ENCODE results near the gene MSH3.
"Not testable (repeated sequence)": the region's sequence is repeated elsewhere in the genome, so short reads cannot be mapped to it uniquely, and the experiment has no call there.

The MSH3 gene

GRCh38 chr5:80781356-80781755, 126.9 kb downstream of the MSH3 start:
- Histone ChIP-seq H3K4me3 (no peak overlapping the region), H3K27ac (no peak overlapping the region)

GRCh38 chr5:80782626-80783025, 128.2 kb downstream of the MSH3 start:
- no peak overlapping the region for H3K27ac ChIP-seq
- no peak overlapping the region for H3K4me3 ChIP-seq

- not testable (repeated sequence) for H3K27ac ChIP-seq, H3K4me3 ChIP-seq
Measured at GRCh38 chr5:80783751-80784150, 129.3 kb downstream of the MSH3 start.

DNA sequence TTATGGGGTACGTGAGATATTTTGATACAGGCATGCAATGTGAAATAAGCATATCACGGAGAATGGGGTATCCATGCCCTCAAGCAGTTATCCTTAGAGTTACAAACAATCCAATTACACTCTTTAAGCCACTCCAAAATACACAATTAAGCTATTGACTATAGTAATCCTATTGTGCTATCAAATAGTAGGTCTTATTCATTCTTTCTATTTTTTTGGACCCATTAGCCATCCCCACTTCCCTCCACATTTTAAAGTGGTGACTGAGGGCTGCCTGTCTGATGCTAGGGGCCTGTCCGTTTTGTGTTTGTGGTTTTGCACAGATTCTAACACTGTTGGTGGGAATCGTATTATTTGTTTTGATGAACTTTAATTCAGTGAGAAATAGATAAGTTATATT, 130.0 kb downstream of the MSH3 start:
- H3K4me3 ChIP-seq = no peak overlapping the region
- H3K27ac ChIP-seq = no peak overlapping the region

DNA sequence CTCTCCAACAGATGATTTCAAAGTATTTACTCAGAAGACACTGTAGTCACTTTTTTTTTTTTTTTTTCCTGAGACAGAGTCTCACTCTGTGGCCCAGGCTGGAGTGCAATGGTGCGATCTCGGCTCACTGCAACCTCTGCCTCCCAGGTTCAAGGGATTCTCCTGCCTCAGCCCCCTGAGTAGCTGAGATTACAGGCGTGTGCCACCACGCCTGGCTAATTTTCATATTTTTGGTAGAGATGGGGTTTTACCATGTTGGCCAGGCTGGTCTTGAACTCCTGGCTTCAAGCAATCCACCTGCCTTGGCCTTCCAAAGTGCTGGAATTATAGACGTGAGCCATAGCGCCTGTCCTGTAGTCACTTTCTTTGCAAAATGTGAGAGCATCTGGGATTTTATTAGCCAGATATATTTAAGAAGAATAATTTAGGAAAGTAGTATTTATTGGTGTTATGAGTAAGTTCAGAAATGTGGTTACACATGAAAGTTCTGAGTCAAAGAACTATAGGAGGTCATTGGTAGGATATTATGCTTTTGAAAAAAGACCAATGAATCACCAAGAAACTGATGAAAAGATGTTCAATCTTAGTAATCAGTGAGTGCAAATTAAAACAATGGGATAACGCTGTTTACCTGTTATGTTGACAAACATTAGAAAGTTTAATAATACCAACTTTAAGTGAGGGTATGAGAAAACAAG, 135.0 kb downstream of the MSH3 start:
- H3K27ac ChIP-seq, H3K4me3 ChIP-seq: not testable (repeated sequence)

- H3K4me3 ChIP-seq = no peak overlapping the region
- no peak overlapping the region for H3K27ac ChIP-seq
Measured at GRCh38 chr5:80790698-80791097, 136.2 kb downstream of the MSH3 start.

GRCh38 chr5:80793354-80793753, 138.9 kb downstream of the MSH3 start:
- no peak overlapping the region for H3K4me3 ChIP-seq
- H3K27ac ChIP-seq = no peak overlapping the region

GRCh38 chr5:80796846-80797245, 142.4 kb downstream of the MSH3 start:
- Histone ChIP-seq H3K4me3 (no peak overlapping the region), H3K27ac (no peak overlapping the region)

DNA sequence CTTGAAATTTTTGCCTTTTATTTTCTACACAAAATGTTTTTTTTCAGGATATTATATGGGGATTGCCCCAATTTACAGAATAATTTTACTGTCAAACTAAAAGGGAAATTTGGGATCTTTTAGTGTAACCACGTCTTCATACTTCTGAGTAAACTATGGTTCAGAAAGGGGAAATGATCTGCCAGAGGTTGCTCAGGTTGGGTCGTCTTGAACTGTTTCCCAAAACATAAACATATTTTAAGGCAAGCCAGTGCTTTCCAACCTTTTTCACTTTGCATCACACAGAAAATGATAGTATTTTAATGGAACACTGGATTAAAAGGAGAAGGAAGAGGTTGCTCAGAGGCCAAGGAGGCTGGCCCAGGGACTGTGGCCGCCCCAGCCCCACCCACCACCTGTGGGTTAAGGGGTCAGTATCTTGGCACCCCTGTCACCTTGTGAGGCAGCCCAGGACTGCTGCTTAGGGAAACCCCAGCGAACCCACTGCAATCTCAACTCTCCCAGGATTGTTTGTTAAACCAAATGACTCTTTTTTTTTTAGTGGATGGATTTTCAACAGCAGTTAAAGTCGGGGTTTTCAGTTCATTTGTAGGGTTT, 143.1 kb downstream of the MSH3 start:
- H3K4me3 ChIP-seq = no peak overlapping the region
- H3K27ac ChIP-seq = no peak overlapping the region

GRCh38 chr5:80798166-80798565, 143.7 kb downstream of the MSH3 start:
- Histone ChIP-seq H3K4me3 (no peak overlapping the region), H3K27ac (no peak overlapping the region)

DNA sequence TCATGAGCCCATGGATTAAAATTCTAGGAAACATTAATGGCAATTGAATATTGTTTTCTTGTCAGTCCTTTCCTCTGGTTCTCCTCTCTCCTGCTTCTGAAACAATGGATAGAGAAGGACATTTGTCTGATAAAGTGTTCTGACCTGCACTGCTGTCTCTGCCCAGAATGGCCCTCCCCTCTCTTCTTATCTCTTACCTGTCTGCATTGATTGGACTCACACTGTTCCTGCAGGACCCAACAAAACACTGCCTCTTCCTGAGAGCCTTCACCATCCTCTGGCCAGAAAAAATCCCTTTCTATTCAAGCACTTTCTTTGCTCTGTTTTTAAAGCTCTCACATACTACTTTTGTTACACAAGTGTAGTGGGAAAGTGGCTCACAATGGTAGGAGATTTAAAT, 144.2 kb downstream of the MSH3 start:
- H3K4me3 ChIP-seq = no peak overlapping the region
- H3K27ac ChIP-seq = no peak overlapping the region

DNA sequence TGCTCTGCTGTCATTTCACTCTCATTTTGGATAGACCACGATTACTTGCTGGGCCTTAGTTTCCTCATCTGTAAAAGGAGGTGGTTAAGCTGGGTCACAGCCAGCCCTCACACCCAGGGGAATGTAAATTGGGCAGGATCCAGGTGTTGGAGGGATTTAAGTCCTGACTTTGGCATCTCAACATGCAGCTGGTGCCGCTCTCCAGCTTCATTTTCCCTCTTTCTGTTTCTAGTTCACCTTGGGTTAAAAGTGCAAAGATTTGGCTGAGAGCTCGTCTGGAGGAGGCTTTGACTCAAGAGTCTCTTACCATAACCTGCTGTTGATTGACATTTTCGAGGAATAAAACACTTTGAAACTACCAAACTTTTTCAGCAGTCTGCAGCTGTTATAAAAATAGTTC, 144.6 kb downstream of the MSH3 start:
- Histone ChIP-seq H3K27ac (no peak overlapping the region), H3K4me3 (no peak overlapping the region)

GRCh38 chr5:80799573-80799972, 145.1 kb downstream of the MSH3 start:
- Histone ChIP-seq H3K27ac (no peak overlapping the region), H3K4me3 (no peak overlapping the region)

GRCh38 chr5:80804332-80804731, 149.9 kb downstream of the MSH3 start:
- Histone ChIP-seq H3K27ac (no peak overlapping the region), H3K4me3 (no peak overlapping the region)

DNA sequence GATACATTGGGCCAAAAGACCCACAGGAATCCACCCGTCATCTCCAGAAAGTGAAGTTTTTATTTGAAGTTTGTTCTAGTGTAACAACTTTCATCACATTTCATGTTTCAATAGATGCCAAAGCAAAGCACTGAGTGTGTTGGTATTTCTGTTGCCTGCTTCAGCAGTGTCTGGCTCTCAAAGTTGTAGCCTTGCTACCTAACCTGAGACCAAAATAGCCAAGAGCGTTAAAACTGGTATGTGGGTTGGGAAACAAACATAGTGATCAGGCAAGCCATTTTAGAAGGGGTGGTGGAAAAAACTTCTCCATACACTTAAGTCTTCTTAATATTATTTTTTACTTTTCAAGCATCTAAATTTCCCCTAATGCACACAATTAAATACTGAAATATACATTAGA, 150.6 kb downstream of the MSH3 start:
- H3K4me3 ChIP-seq = no peak overlapping the region
- H3K27ac ChIP-seq = no peak overlapping the region

DNA sequence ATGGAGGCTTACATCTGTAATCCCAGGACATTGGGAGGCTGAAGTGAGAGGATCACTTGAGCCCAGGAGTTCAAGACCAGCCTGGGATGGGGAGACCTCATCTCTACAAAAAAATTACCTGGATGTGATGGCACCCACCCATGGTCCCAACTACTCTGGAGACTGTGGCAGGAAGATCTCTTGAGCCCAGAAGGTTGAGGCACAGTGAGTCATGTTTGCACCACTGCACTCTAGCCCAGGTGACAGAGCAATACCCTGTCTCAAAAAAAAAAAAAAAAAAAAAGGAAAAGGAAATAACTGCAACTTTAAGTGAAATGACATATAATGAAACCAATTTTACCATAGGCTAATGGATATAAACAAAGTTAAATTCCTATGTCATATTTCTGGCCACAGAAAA, 152.5 kb downstream of the MSH3 start:
- Histone ChIP-seq H3K4me3 (no peak overlapping the region), H3K27ac (no peak overlapping the region)

DNA sequence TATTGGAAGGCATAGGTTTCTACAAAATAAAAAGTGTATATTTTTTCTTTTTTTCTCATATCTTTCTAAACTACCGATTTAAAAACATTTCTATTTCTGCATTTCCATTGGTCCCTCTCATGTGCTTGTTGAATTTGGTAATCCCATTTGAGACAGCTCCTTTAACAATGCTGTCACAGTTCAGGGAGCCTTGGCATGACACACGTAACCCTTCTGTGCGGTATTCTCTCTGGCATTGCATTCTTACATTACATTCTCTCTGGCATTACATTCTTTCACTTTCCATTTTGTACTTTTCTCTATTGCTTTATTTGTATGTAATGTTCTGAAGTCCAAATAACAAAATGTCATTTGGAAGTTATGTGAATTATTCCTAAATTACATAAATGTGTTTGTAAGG, 155.0 kb downstream of the MSH3 start:
- H3K4me3 ChIP-seq = no peak overlapping the region
- no peak overlapping the region for H3K27ac ChIP-seq

GRCh38 chr5:80810425-80810824, 156.0 kb downstream of the MSH3 start:
- H3K4me3 ChIP-seq = no peak overlapping the region
- no peak overlapping the region for H3K27ac ChIP-seq

GRCh38 chr5:80816590-80816989, 162.1 kb downstream of the MSH3 start:
- Histone ChIP-seq H3K4me3 (no peak overlapping the region), H3K27ac (no peak overlapping the region)

DNA sequence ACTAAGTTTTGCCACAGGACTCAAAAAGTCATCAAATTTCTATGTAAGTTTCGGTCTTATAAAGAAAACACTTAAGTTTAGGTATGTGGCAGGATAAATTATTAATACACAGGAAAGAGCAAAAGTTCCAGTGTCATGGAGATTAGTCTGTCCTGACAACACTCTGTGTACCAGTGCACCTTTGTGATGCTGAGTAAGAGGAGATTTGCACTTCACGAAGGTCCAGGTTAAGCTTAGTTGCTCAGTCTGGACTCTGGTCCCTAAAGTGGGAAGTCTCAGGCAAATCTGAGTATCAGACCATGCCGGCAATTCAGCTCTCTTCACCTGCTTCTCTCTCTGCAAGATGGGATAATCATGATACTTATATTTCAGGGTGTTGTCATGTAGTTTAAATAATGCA, 166.2 kb downstream of the MSH3 start:
- Histone ChIP-seq H3K4me3 (no peak overlapping the region), H3K27ac (no peak overlapping the region)

GRCh38 chr5:80822640-80823039, 168.2 kb downstream of the MSH3 start:
- Histone ChIP-seq H3K4me3 (no peak overlapping the region), H3K27ac (no peak overlapping the region)

DNA sequence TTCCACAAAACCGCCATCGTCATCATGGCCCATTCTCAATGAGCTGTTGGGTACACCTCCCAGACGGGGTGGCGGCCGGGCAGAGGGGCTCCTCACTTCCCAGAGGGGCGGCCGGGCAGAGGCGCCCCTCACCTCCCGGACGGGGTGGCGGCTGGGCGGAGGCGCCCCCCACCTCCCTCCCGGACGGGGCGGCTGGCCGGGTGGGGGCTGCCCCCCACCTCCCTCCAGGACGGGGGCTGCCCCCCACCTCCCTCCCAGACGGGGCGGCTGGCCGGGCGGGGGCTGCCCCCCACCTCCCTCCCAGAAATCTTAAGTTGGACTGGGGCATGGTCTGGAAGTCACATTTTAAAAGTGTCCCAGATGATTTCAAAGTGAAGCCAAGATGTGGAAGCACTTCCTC, 169.7 kb downstream of the MSH3 start:
- H3K27ac ChIP-seq, H3K4me3 ChIP-seq: not testable (repeated sequence)
